LNCAP (cell line): ENCODE results near the gene OR10H1.

Source experiments
- CTCF ChIP-seq: fragments of 450-650 bp; IDR thresholded peaks from 2 replicates; pipeline ENCODE4 v1.5.1; 2017; ENCODE audit warnings: mild to moderate bottlenecking

The OR10H1 gene

GRCh38 chr19:15815306-15815705 lies at the start of gene OR10H1:
TSS of gene OR10H1 (minus strand) at chr19:15815664. CDS start at chr19:15808037, 7,627 bp downstream.
- no peak for TF ChIP-seq CTCF

GRCh38 chr19:15864824-15865223 lies 49.4 kb upstream of the OR10H1 start:
- TF ChIP-seq CTCF = no peak

- no peak for TF ChIP-seq CTCF
These were observed 47.8 kb upstream of the OR10H1 start for GRCh38 chr19:15863272-15863671.

GRCh38 chr19:15862444-15862843 lies 47.0 kb upstream of the OR10H1 start:
- TF ChIP-seq CTCF = no peak

- TF ChIP-seq CTCF = no peak
These were observed 45.1 kb upstream of the OR10H1 start for GRCh38 chr19:15860522-15860921.

GRCh38 chr19:15859187-15859586 lies 43.7 kb upstream of the OR10H1 start:
- TF ChIP-seq CTCF = no peak

GRCh38 chr19:15850385-15850784 lies 34.9 kb upstream of the OR10H1 start:
- TF ChIP-seq CTCF = no peak

GRCh38 chr19:15846923-15847322 lies 31.5 kb upstream of the OR10H1 start:
- no peak for TF ChIP-seq CTCF
